ENCODE data around the gene RAB27A.
A peak's percentile ranks its signal among the peaks of the same experiment; 100 is the strongest.
"Not testable (repeated sequence)": the region's sequence is repeated elsewhere in the genome, so short reads cannot be mapped to it uniquely, and the experiment has no call there.

RAB27A gene

GRCh38 chr15:55254916-55255679, 34.5 kb downstream of the RAB27A start:
- Histone ChIP-seq H3K23ac (ENCODE audit: low read length in 2 of 2) (no peak overlapping the region), H2AFZ (ENCODE audit: low read depth, low read length) (no peak overlapping the region), H3K4me1 (ENCODE audit: control insufficient read depth, insufficient read depth, low read depth, low read length) (no peaks in the 10 kb centered on the region), H3K4ac (ENCODE audit: low read depth in 1 of 2, low read length in 2 of 2) (peak overlapping the region in 1 of 2 experiments; percentile 42), H3K9me3 (ENCODE audit: control insufficient read depth, low read length) (no peaks in the 10 kb centered on the region), H3K14ac (ENCODE audit: low read length in 2 of 2) (no peak overlapping the region), H3K27ac (ENCODE audit: low read length, poor library complexity, severe bottlenecking) (no peak overlapping the region), H3K27me3 (ENCODE audit: control insufficient read depth in 1 of 2, insufficient read depth in 1 of 2, low read length in 2 of 2) (no peaks in the 10 kb centered on the region), H3K9ac (ENCODE audit: low read length) (peak overlapping the region; percentile 51), H2BK120ac (ENCODE audit: low read depth, low read length) (no peak overlapping the region), H3K79me1 (replicated peaks; ENCODE audit: low read length, poor library complexity, severe bottlenecking) (peaks cover 14% of the 10 kb centered on the region), H3K36me3 (ENCODE audit: control insufficient read depth in 1 of 2, insufficient read depth in 2 of 2, low read depth in 1 of 2, low read length in 2 of 2) (peaks cover 0 to 6% of the 10 kb centered on the region in 2 experiments), H3K18ac (ENCODE audit: low read depth in 1 of 2, low read length in 2 of 2) (no peak overlapping the region), H2BK12ac (ENCODE audit: low read length in 2 of 2) (no peak overlapping the region), H2BK5ac (ENCODE audit: low read depth, low read length, poor library complexity, severe bottlenecking) (no peak overlapping the region), H3K4me3 (ENCODE audit: insufficient read depth in 1 of 2, low read depth in 1 of 2, low read length in 2 of 2) (peak overlapping the region in 1 of 2 experiments; percentile 60), H2AK5ac (ENCODE audit: low read length, severe bottlenecking) (no peak overlapping the region), H3K4me2 (ENCODE audit: low read length, poor library complexity, severe bottlenecking) (no peak overlapping the region), H2BK15ac (ENCODE audit: low read depth, poor library complexity, severe bottlenecking) (no peak overlapping the region), H4K91ac (ENCODE audit: low read length) (no peak overlapping the region), H4K8ac (ENCODE audit: low read length) (no peak overlapping the region)
- WGBS, result 90% methylated on average over 1 of the region's 4 CpGs
- DNase-seq, result no peak

- no peak overlapping the region for H3K4me2 ChIP-seq (ENCODE audit: low read length, poor library complexity, severe bottlenecking)
- H3K27ac ChIP-seq (ENCODE audit: low read length, poor library complexity, severe bottlenecking), result peak overlapping the region; percentile 41
- no peak overlapping the region for H4K8ac ChIP-seq (ENCODE audit: low read length)
- peaks cover 0 to 3% of the 10 kb centered on the region in 2 experiments for H3K36me3 ChIP-seq (ENCODE audit: control insufficient read depth in 1 of 2, insufficient read depth in 2 of 2, low read depth in 1 of 2, low read length in 2 of 2)
- H2BK5ac ChIP-seq (ENCODE audit: low read depth, low read length, poor library complexity, severe bottlenecking), result no peak overlapping the region
- peaks cover 14% of the 10 kb centered on the region for H3K79me1 ChIP-seq (replicated peaks; ENCODE audit: low read length, poor library complexity, severe bottlenecking)
- no peak overlapping the region for H3K14ac ChIP-seq (ENCODE audit: low read length in 2 of 2)
- H4K91ac ChIP-seq (ENCODE audit: low read length), result no peak overlapping the region
- H3K18ac ChIP-seq (ENCODE audit: low read depth in 1 of 2, low read length in 2 of 2), result no peak overlapping the region
- WGBS, result 0% methylated on average over 1 of the region's 3 CpGs
- no peak overlapping the region for H2BK15ac ChIP-seq (ENCODE audit: low read depth, poor library complexity, severe bottlenecking)
- H2AK5ac ChIP-seq (ENCODE audit: low read length, severe bottlenecking), result no peak overlapping the region
- peak overlapping the region; percentile 70 for H3K9ac ChIP-seq (ENCODE audit: low read length)
- no peak overlapping the region for H3K4me3 ChIP-seq (ENCODE audit: insufficient read depth in 1 of 2, low read depth in 1 of 2, low read length in 2 of 2)
- peak; percentile 91 for DNase-seq
- H3K4me1 ChIP-seq (ENCODE audit: control insufficient read depth, insufficient read depth, low read depth, low read length), result no peaks in the 10 kb centered on the region
- peak overlapping the region in 1 of 2 experiments; percentile 86 for H2BK12ac ChIP-seq (ENCODE audit: low read length in 2 of 2)
- H2AFZ ChIP-seq (ENCODE audit: low read depth, low read length), result no peak overlapping the region
- H3K27me3 ChIP-seq (ENCODE audit: control insufficient read depth in 1 of 2, insufficient read depth in 1 of 2, low read length in 2 of 2), result no peaks in the 10 kb centered on the region
- no peak overlapping the region for H3K23ac ChIP-seq (ENCODE audit: low read length in 2 of 2)
- no peak overlapping the region for H2BK120ac ChIP-seq (ENCODE audit: low read depth, low read length)
- H3K4ac ChIP-seq (ENCODE audit: low read depth in 1 of 2, low read length in 2 of 2), result no peak overlapping the region
- no peaks in the 10 kb centered on the region for H3K9me3 ChIP-seq (ENCODE audit: control insufficient read depth, low read length)
These were observed 36.0 kb downstream of the RAB27A start for GRCh38 chr15:55253580-55253979.

- peak overlapping the region in 1 of 2 experiments; percentile 63 for H3K4ac ChIP-seq (ENCODE audit: low read depth in 1 of 2, low read length in 2 of 2)
- H2AK5ac ChIP-seq (ENCODE audit: low read length, severe bottlenecking); H2BK5ac ChIP-seq (ENCODE audit: low read depth, low read length, poor library complexity, severe bottlenecking); H2BK120ac ChIP-seq (ENCODE audit: low read depth, low read length); H3K36me3 ChIP-seq (ENCODE audit: control insufficient read depth in 1 of 2, insufficient read depth in 2 of 2, low read depth in 1 of 2, low read length in 2 of 2); H3K9ac ChIP-seq (ENCODE audit: low read length); H3K14ac ChIP-seq (ENCODE audit: low read length in 2 of 2); H3K4me1 ChIP-seq (ENCODE audit: control insufficient read depth, insufficient read depth, low read depth, low read length); DNase-seq; H3K27me3 ChIP-seq (ENCODE audit: control insufficient read depth in 1 of 2, insufficient read depth in 1 of 2, low read length in 2 of 2); H3K4me3 ChIP-seq (ENCODE audit: insufficient read depth in 1 of 2, low read depth in 1 of 2, low read length in 2 of 2); H3K23ac ChIP-seq (ENCODE audit: low read length in 2 of 2); H3K27ac ChIP-seq (ENCODE audit: low read length, poor library complexity, severe bottlenecking); H4K91ac ChIP-seq (ENCODE audit: low read length); H2AFZ ChIP-seq (ENCODE audit: low read depth, low read length); H3K4me2 ChIP-seq (ENCODE audit: low read length, poor library complexity, severe bottlenecking); H3K9me3 ChIP-seq (ENCODE audit: control insufficient read depth, low read length); H2BK15ac ChIP-seq (ENCODE audit: low read depth, poor library complexity, severe bottlenecking); H4K8ac ChIP-seq (ENCODE audit: low read length): not testable (repeated sequence)
- WGBS, result 99% methylated on average over 7 of the region's 8 CpGs
- H2BK12ac ChIP-seq (ENCODE audit: low read length in 2 of 2), result peak overlapping the region; percentile 31 to 70
- peaks cover 12% of the 10 kb centered on the region for H3K79me1 ChIP-seq (replicated peaks; ENCODE audit: low read length, poor library complexity, severe bottlenecking)
- peak overlapping the region; percentile 34 to 48 for H3K18ac ChIP-seq (ENCODE audit: low read depth in 1 of 2, low read length in 2 of 2)
These were observed 37.4 kb downstream of the RAB27A start for GRCh38 chr15:55252201-55252600.

- Histone ChIP-seq H2BK5ac (ENCODE audit: low read depth, low read length, poor library complexity, severe bottlenecking) (no peak overlapping the region), H3K27ac (ENCODE audit: low read length, poor library complexity, severe bottlenecking) (no peak overlapping the region)
These were observed 38.7 kb downstream of the RAB27A start for GRCh38 chr15:55250941-55251340.

More at GRCh38 chr15:55250941-55251340, 38.7 kb downstream of the RAB27A start:
- peaks cover 16% of the 10 kb centered on the region for H3K79me1 ChIP-seq (replicated peaks; ENCODE audit: low read length, poor library complexity, severe bottlenecking)
- peak overlapping the region; percentile 71 for H3K9ac ChIP-seq (ENCODE audit: low read length)
- H2BK15ac ChIP-seq (ENCODE audit: low read depth, poor library complexity, severe bottlenecking), result peak overlapping the region; percentile 36
- no peak overlapping the region for H3K4me3 ChIP-seq (ENCODE audit: insufficient read depth in 1 of 2, low read depth in 1 of 2, low read length in 2 of 2)
- H3K4ac ChIP-seq (ENCODE audit: low read depth in 1 of 2, low read length in 2 of 2), result peak overlapping the region in 1 of 2 experiments; percentile 26
- H3K36me3 ChIP-seq (ENCODE audit: control insufficient read depth in 1 of 2, insufficient read depth in 2 of 2, low read depth in 1 of 2, low read length in 2 of 2), result peaks cover 0 to 3% of the 10 kb centered on the region in 2 experiments
- no peak overlapping the region for H3K23ac ChIP-seq (ENCODE audit: low read length in 2 of 2)
- H2BK120ac ChIP-seq (ENCODE audit: low read depth, low read length), result no peak overlapping the region
- no peak overlapping the region for H3K4me2 ChIP-seq (ENCODE audit: low read length, poor library complexity, severe bottlenecking)
- no peaks in the 10 kb centered on the region for H3K9me3 ChIP-seq (ENCODE audit: control insufficient read depth, low read length)
- no peak overlapping the region for H4K8ac ChIP-seq (ENCODE audit: low read length)
- WGBS, result 97% methylated on average over 3 of the region's 4 CpGs
- DNase-seq, result no peak
- no peak overlapping the region for H4K91ac ChIP-seq (ENCODE audit: low read length)
- H2AK5ac ChIP-seq (ENCODE audit: low read length, severe bottlenecking), result no peak overlapping the region
- H3K14ac ChIP-seq (ENCODE audit: low read length in 2 of 2), result no peak overlapping the region
- H2BK12ac ChIP-seq (ENCODE audit: low read length in 2 of 2), result peak overlapping the region in 1 of 2 experiments; percentile 49
- no peaks in the 10 kb centered on the region for H3K4me1 ChIP-seq (ENCODE audit: control insufficient read depth, insufficient read depth, low read depth, low read length)
- no peaks in the 10 kb centered on the region for H3K27me3 ChIP-seq (ENCODE audit: control insufficient read depth in 1 of 2, insufficient read depth in 1 of 2, low read length in 2 of 2)
- H2AFZ ChIP-seq (ENCODE audit: low read depth, low read length), result no peak overlapping the region
- H3K18ac ChIP-seq (ENCODE audit: low read depth in 1 of 2, low read length in 2 of 2), result peak overlapping the region; percentile 42 to 77

Data from mesenchymal stem cell (in vitro differentiated cells and primary cell).